GM12878 (cell line): ENCODE results near the gene RSAD2. TPM values are rescaled to one million over a fixed set of nuclear protein-coding genes. Genes with fewer than 3 reads are reported as not detected.

Source experiments
- ATAC-seq: fragments of 200-7000 bp; cut with Tn5 transposase; 3 replicates; pipeline ENCODE4 v1.9.1; 2020; ENCODE audit warnings: mild to moderate bottlenecking, moderate library complexity
- BruUV-seq: library from RNA; stranded (reverse); fragments of 400-500 nt; replicated peaks from 2 replicates; lab custom pipeline; 2021; lab: Mats Ljungman, UMichigan
- CTCF ChIA-PET: fragments of 300-600 bp; sonication (Branson Sonifier 250); formaldehyde crosslinking; extraction: SDS; loops from one replicate; lab custom pipeline; 2021; ENCODE audit warnings: inconsistent platforms; lab: Yijun Ruan, JAX
- POLR2A ChIA-PET: fragments of 350-600 bp; formaldehyde crosslinking; extraction: SDS; loops from one replicate; lab custom pipeline; 2021; ENCODE audit warnings: inconsistent platforms; lab: Charles Lee
- RAD21 ChIA-PET: fragments of 300-600 bp; sonication (Branson Sonifier 250); formaldehyde crosslinking; loops from one replicate; lab custom pipeline; 2023; ENCODE audit warnings: antibody characterized with exemption; ENCODE audit not compliant: unreplicated experiment; lab: Charles Lee
- SMC1A ChIA-PET: fragments of 300-600 bp; sonication (Branson Sonifier 250); formaldehyde crosslinking; loops from one replicate; lab custom pipeline; 2023; ENCODE audit not compliant: unreplicated experiment, uncharacterized antibody; lab: Charles Lee
- DNase-seq: peaks from one replicate; pipeline ENCODE4 v3.0.0-alpha.2; 2011; ENCODE audit warnings: low read depth, low spot score
- FAIRE-seq: peaks from 3 replicates; lab custom pipeline; 2011; peaks lifted over from hg19 to GRCh38; lab: Jason Lieb, UNC
- H2AFZ ChIP-seq: 2 replicates; pipeline ENCODE4 v1.6.0; 2011; ENCODE audit warnings: low read depth, low read length, control low read depth; ENCODE audit not compliant: control insufficient read depth
- H3K27ac ChIP-seq: 2 replicates; pipeline ENCODE4 v1.5.1; 2011; ENCODE audit warnings: control low read depth; ENCODE audit not compliant: control insufficient read depth, insufficient read depth
- H3K27me3 ChIP-seq, 2 experiments: replicated peaks in 1 of 2; 2 replicates each; pipeline versions ENCODE4 v1.6.0 to v1.6.1; 2011; ENCODE audit warnings: low read length in 1 of 2; ENCODE audit not compliant: control insufficient read depth in 2 of 2, insufficient read depth in 2 of 2
- H3K36me3 ChIP-seq, 2 experiments: 2 replicates each; pipeline ENCODE4 v1.5.1; 2011; ENCODE audit warnings: low read length in 1 of 2; ENCODE audit not compliant: control insufficient read depth in 2 of 2, insufficient read depth in 2 of 2
- H3K4me1 ChIP-seq: 2 replicates; pipeline ENCODE4 v1.6.1; 2011; ENCODE audit warnings: mild to moderate bottlenecking, low read length, moderate library complexity, mixed read lengths; ENCODE audit not compliant: control insufficient read depth, insufficient read depth
- H3K4me2 ChIP-seq: 2 replicates; pipeline ENCODE4 v1.6.0; 2011; ENCODE audit warnings: control low read depth; ENCODE audit not compliant: control insufficient read depth, insufficient read depth
- H3K4me3 ChIP-seq: fragments of 200-600 bp; sonication (generic); 2 replicates; pipeline ENCODE4 v1.5.1; 2016
- H3K79me2 ChIP-seq: 2 replicates; pipeline ENCODE4 v1.6.0; 2011; ENCODE audit warnings: low read length; ENCODE audit not compliant: control insufficient read depth, insufficient read depth
- H3K9ac ChIP-seq: 2 replicates; pipeline ENCODE4 v1.8.0; 2011; ENCODE audit warnings: low read length, control low read depth, mixed read lengths; ENCODE audit not compliant: control insufficient read depth, insufficient read depth
- H3K9me3 ChIP-seq: replicated peaks from 3 replicates; pipeline ENCODE4 v1.5.1; 2011; ENCODE audit warnings: mild to moderate bottlenecking, low read length; ENCODE audit not compliant: control insufficient read depth, insufficient read depth
- H4K20me1 ChIP-seq: 2 replicates; pipeline ENCODE4 v1.6.0; 2011; ENCODE audit not compliant: control insufficient read depth, insufficient read depth
- CHD2 ChIP-seq: IDR thresholded peaks from 2 replicates; pipeline ENCODE4 v1.6.1; 2011; ENCODE audit warnings: low read depth, low read length, improper control_type of control experiment, borderline replicate concordance
- NKRF ChIP-seq: fragments of 450-650 bp; conservative IDR thresholded peaks from 2 replicates; pipeline ENCODE4 v1.6.1; 2017; ENCODE audit warnings: mild to moderate bottlenecking, moderate library complexity
- PAX8 ChIP-seq: fragments of 450-650 bp; IDR thresholded peaks from 2 replicates; pipeline ENCODE4 v1.6.1; 2017; ENCODE audit warnings: mild to moderate bottlenecking, moderate library complexity
- SP1 ChIP-seq: IDR thresholded peaks from one replicate; pipeline ENCODE4 v1.6.1; 2011; ENCODE audit warnings: low read depth, low read length
- WGBS: methylation state at CpG from one replicate; pipeline ENCODE4 v1.1.6; 2016; ENCODE audit warnings: low lambda C conversion rate; ENCODE audit not compliant: insufficient replicate concordance, insufficient coverage; ENCODE audit errors: missing lambda C conversion rate; 5-methylcytosine and 5-hydroxymethylcytosine counted together
- in situ Hi-C: fragments of 300-500 bp; cut with MboI; formaldehyde crosslinking; loops from 9 replicates; pipeline ENCODE4 v1.14.3; 2018; ENCODE audit warnings: mixed read lengths
- intact Hi-C: fragments of 100-400 bp; cut with micrococcal nuclease; formaldehyde crosslinking; loops from one replicate; pipeline ENCODE4 v1.14.2; 2022; ENCODE audit not compliant: unreplicated experiment
- polyA plus RNA-seq, 11 experiments: library from polyadenylated mRNA; depleted of rRNA in 4 of 11; unstranded in 6 of 11; stranded (reverse) in 5 of 11; fragments of >200 nt; fragmentation: Nextera tagmentation in 4 of 11; fragmentation: Illumina TruSeq in 1 of 11; extraction: Ambion mirVana in 4 of 11; extraction: Trizol in 1 of 11; gene quantifications; 1 replicate in 1 of 11; 2 replicates in 10 of 11; pipeline versions ENCODE4 v1.2.1 to v1.2.3, GENCODE V29; 2011 to 2016; ENCODE audit warnings: inconsistent platforms in 2 of 11, missing spikeins in 2 of 11, low read depth in 1 of 11
- total RNA-seq, 4 experiments: library from RNA; depleted of rRNA in 3 of 4; stranded (reverse); fragments of >200 nt in 3 of 4; fragmentation: Illumina TruSeq in 1 of 4; extraction: Trizol in 1 of 4; gene quantifications; 2 replicates each; pipeline versions ENCODE4 v1.2.1 to v1.2.3, GENCODE V29; 2013 to 2021

The RSAD2 gene
- total and polyA plus RNA-seq, 10 of the 15 experiments (the other 5 are each of a cell fraction or from before 2014, with no cell fraction given) = 0.24 to 0.90 (median 0.69) TPM

- TF ChIP-seq NKRF (no peak), SP1 (no peak)
These were observed 972 bp downstream of the RSAD2 start (continued) for GRCh38 chr2:6878549-6878948.

- no peak for TF ChIP-seq CHD2
- TF ChIP-seq PAX8 = no peak
- TF ChIP-seq, all 136 proteins: peak for 0
- no peak overlapping the region for H2AFZ ChIP-seq
- H3K27me3 ChIP-seq = peaks cover 0 to 2% of the 10 kb centered on the region in 2 experiments; a peak in 1 of 4 replicates
- H3K36me3 ChIP-seq = no peaks in the 10 kb centered on the region
- no peak for FAIRE-seq
- in situ Hi-C loops = no loop called here
- no TSS peak for BruUV-seq
- DNase-seq = no peak
- H3K9me3 ChIP-seq = 0 out of 3 replicates have a peak, but pooled peaks cover 2% of the 10 kb centered on the region
- POLR2A ChIA-PET = no interaction called here
- WGBS = 68% methylated on average over 2 of the region's 2 CpGs
- no peak overlapping the region for H3K9ac ChIP-seq
- CTCF ChIA-PET = interaction anchor here (1.6 to 3.0 kb wide), 2 partner anchors 17 to 37 kb away, joined by 6 to 16 read pairs; no protein-coding TSS in a partner anchor
- H4K20me1 ChIP-seq = no peaks in the 10 kb centered on the region
- H3K4me1 ChIP-seq = peaks cover 13% of the 10 kb centered on the region
- RAD21 ChIA-PET = no interaction called here
- H3K27ac ChIP-seq = no peak overlapping the region
- H3K4me2 ChIP-seq = peak overlapping the region; percentile 43; the same call in 1 of the 2 replicates
- no peak for ATAC-seq
- no peak overlapping the region for H3K4me3 ChIP-seq
- intact Hi-C loops = no loop called here
- no peaks in the 10 kb centered on the region; the same call in 1 of the 2 replicates for H3K79me2 ChIP-seq
- SMC1A ChIA-PET = interaction anchor here (0.7 to 1.5 kb wide), 5 partner anchors 17 to 1119 kb away, joined by 3 to 4 read pairs (median 3); no protein-coding TSS in a partner anchor
These were observed 1.4 kb downstream of the RSAD2 start for GRCh38 chr2:6879011-6879410.
